NT2/D1 (cell line): ENCODE measurements around the gene CA9.
"Not testable (repeated sequence)": the region's sequence is repeated elsewhere in the genome, so short reads cannot be mapped to it uniquely, and the experiment has no call there.

Experiments
- DNase-seq: peaks from one replicate; pipeline ENCODE4 v3.0.0-alpha.2; 2011; ENCODE audit warnings: low read depth, low spot score
- H3K27me3 ChIP-seq: 2 replicates; pipeline ENCODE4 v1.6.0; 2011; ENCODE audit warnings: mild to moderate bottlenecking; ENCODE audit not compliant: insufficient read length, insufficient read depth
- H3K36me3 ChIP-seq: 2 replicates; pipeline ENCODE4 v1.6.1; 2011; ENCODE audit warnings: mild to moderate bottlenecking, low read length, mixed read lengths; ENCODE audit not compliant: insufficient read depth, insufficient read length
- H3K4me1 ChIP-seq: 2 replicates; pipeline ENCODE4 v1.5.1; 2011; ENCODE audit not compliant: insufficient read depth, insufficient read length
- H3K4me3 ChIP-seq: 2 replicates; pipeline ENCODE4 v1.5.1; 2011; ENCODE audit warnings: low read depth; ENCODE audit not compliant: insufficient read length
- H3K9ac ChIP-seq: 2 replicates; pipeline ENCODE4 v1.6.0; 2011; ENCODE audit warnings: low read depth; ENCODE audit not compliant: insufficient read length
- H3K9me3 ChIP-seq: 2 replicates; pipeline ENCODE4 v1.5.1; 2011; ENCODE audit warnings: mild to moderate bottlenecking, low read length; ENCODE audit not compliant: insufficient read depth
- SUZ12 ChIP-seq: IDR thresholded peaks from 2 replicates; pipeline ENCODE4 v1.6.1; 2011; ENCODE audit not compliant: insufficient read length, insufficient read depth; ENCODE audit errors: extremely low read depth
- YY1 ChIP-seq: IDR thresholded peaks from 2 replicates; pipeline ENCODE4 v1.6.1; 2011; ENCODE audit not compliant: insufficient read length, insufficient read depth
- ZNF274 ChIP-seq: IDR thresholded peaks from 2 replicates; pipeline ENCODE4 v1.6.1; 2011; ENCODE audit warnings: mild to moderate bottlenecking, low read depth, low read length

The CA9 gene

GRCh38 chr9:35673132-35674024 lies at the start of gene CA9:
CA9 (plus strand) TSS chr9:35673928; CDS start chr9:35673960, 32 bp downstream.
- peaks cover 9% of the 10 kb centered on the region for H3K4me1 ChIP-seq
- peaks cover 15% of the 10 kb centered on the region for H3K27me3 ChIP-seq
- no peaks in the 10 kb centered on the region for H3K36me3 ChIP-seq
- no peaks in the 10 kb centered on the region for H3K9me3 ChIP-seq
- no peak within 1 kb of the TSS for H3K9ac ChIP-seq
- no peak within 1 kb of the TSS for H3K4me3 ChIP-seq
- DNase-seq, result no peak
- TF ChIP-seq ZNF274, result no peak
- TF ChIP-seq YY1, result no peak
- no peak for TF ChIP-seq SUZ12

DNA sequence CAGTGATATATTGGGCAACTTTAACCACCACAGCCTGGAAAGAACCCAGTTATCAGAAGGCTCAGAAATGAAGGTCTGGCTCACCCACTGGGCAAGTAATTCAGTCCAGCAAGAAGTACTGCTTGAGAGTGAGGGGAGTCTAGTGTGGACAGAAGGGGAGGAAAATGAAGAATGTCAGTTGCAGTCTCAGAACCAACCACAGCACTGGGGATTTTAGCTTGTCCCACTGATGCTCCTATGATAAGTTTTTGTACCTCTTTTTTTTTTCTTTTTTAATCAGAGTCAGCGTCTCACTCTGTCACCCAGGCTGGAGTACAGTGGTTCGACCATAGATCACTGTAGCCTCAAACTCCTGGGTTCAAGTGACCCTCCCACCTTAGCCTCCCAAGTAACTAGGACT lies 46.2 kb upstream of the CA9 start:
- Histone ChIP-seq H3K4me1 (no peaks in the 10 kb centered on the region), H3K9ac (no peak overlapping the region), H3K36me3 (no peaks in the 10 kb centered on the region), H3K27me3 (no peaks in the 10 kb centered on the region), H3K4me3 (no peak overlapping the region), H3K9me3 (no peaks in the 10 kb centered on the region)
- no peak for DNase-seq
- no peak for TF ChIP-seq SUZ12
- no peak for TF ChIP-seq ZNF274
- no peak for TF ChIP-seq YY1

- Histone ChIP-seq H3K4me1 (no peaks in the 10 kb centered on the region), H3K36me3 (no peaks in the 10 kb centered on the region), H3K4me3 (no peak overlapping the region), H3K9ac (no peak overlapping the region), H3K27me3 (no peaks in the 10 kb centered on the region), H3K9me3 (no peaks in the 10 kb centered on the region)
- no peak for TF ChIP-seq ZNF274
- no peak for DNase-seq
These were observed 45.2 kb upstream of the CA9 start for GRCh38 chr9:35628389-35628991.

GRCh38 chr9:35629597-35629996 lies 44.1 kb upstream of the CA9 start:
- TF ChIP-seq ZNF274, result no peak
- TF ChIP-seq SUZ12, result no peak
- no peak for TF ChIP-seq YY1
- Histone ChIP-seq H3K9ac (no peak overlapping the region), H3K36me3 (no peaks in the 10 kb centered on the region), H3K9me3 (no peaks in the 10 kb centered on the region), H3K4me3 (no peak overlapping the region), H3K4me1 (no peaks in the 10 kb centered on the region), H3K27me3 (no peaks in the 10 kb centered on the region)
- no peak for DNase-seq

DNA sequence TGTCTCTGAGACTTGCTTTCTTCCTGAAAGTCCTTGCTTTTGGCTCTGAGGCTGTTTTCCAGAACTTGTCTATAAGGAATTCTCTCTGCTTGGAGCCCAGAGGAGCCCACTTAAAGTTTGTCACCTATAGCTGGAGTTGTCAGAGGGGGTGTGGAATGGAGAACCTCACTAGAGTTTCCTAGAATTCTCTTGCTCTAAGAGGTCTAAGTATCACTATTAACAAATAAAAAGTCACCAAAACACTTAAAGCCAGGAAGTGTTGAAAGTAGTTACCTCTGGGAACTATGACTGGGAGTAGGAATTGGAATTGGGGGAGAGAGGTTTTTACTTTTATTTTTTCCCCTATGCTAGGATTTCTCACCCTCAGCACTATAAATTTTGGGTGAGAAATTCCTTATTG lies 38.0 kb upstream of the CA9 start:
- no peak overlapping the region for H3K4me3 ChIP-seq
- no peaks in the 10 kb centered on the region for H3K27me3 ChIP-seq
- no peaks in the 10 kb centered on the region for H3K9me3 ChIP-seq
- no peak for TF ChIP-seq YY1
- TF ChIP-seq ZNF274, result no peak
- no peak for TF ChIP-seq SUZ12
- no peak for DNase-seq
- H3K36me3 ChIP-seq, result no peaks in the 10 kb centered on the region
- no peaks in the 10 kb centered on the region for H3K4me1 ChIP-seq
- no peak overlapping the region for H3K9ac ChIP-seq

GRCh38 chr9:35636135-35636876 lies 37.4 kb upstream of the CA9 start:
- TF ChIP-seq YY1 (no peak), ZNF274 (no peak), SUZ12 (no peak)
- no peaks in the 10 kb centered on the region for H3K9me3 ChIP-seq
- DNase-seq, result no peak
- H3K4me3 ChIP-seq, result no peak overlapping the region
- no peaks in the 10 kb centered on the region for H3K4me1 ChIP-seq
- H3K9ac ChIP-seq, result no peak overlapping the region
- H3K36me3 ChIP-seq, result no peaks in the 10 kb centered on the region
- no peaks in the 10 kb centered on the region for H3K27me3 ChIP-seq

- not testable (repeated sequence) for H3K9ac ChIP-seq, H3K4me3 ChIP-seq, H3K27me3 ChIP-seq, H3K36me3 ChIP-seq, H3K4me1 ChIP-seq, DNase-seq, H3K9me3 ChIP-seq
These were observed 36.9 kb upstream of the CA9 start for GRCh38 chr9:35636877-35637246.

- not testable (repeated sequence) for DNase-seq, H3K9ac ChIP-seq, H3K4me1 ChIP-seq, H3K9me3 ChIP-seq, H3K4me3 ChIP-seq, H3K27me3 ChIP-seq, H3K36me3 ChIP-seq
These were observed 36.2 kb upstream of the CA9 start for GRCh38 chr9:35637427-35637955.

- H3K27me3 ChIP-seq, H3K4me1 ChIP-seq, H3K9ac ChIP-seq, DNase-seq, H3K4me3 ChIP-seq, H3K36me3 ChIP-seq, H3K9me3 ChIP-seq: not testable (repeated sequence)
These were observed 35.0 kb upstream of the CA9 start for GRCh38 chr9:35638751-35639150.

- not testable (repeated sequence) for H3K4me3 ChIP-seq, H3K36me3 ChIP-seq, H3K9me3 ChIP-seq, H3K9ac ChIP-seq, DNase-seq, H3K27me3 ChIP-seq, H3K4me1 ChIP-seq
These were observed 34.5 kb upstream of the CA9 start for GRCh38 chr9:35639225-35639624.
